ENCODE results near the gene NEDD8.
"Not testable (repeated sequence)": the region's sequence is repeated elsewhere in the genome, so short reads cannot be mapped to it uniquely, and the experiment has no call there.

The NEDD8 gene

DNA sequence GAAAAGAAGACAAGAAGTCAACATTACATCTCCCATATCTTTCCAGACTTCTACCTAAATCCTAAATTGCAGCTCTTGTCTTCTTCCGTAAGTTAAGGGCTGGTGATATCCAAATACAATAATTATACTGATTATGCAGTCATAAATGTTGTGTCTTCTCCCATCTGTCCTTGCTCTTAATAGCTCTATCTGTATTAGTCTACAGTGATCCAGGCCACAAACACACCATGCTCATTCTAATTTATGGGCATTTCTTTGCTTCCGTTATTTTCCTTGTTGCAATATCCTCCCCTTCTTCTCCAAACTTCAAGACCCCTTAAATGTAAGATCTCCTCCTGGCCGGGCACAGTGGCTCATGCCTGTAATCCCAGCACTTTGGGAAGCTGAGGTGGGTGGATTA is 12.6 kb downstream of the NEDD8 start:
- DNase-seq (ENCODE audit: extremely low spot score) = no peak
- ChIA-PET POLR2A (interaction anchor here (1.4 to 1.7 kb wide), 2 partner anchors 23 to 31 kb away, joined by 4 to 8 read pairs; partner anchors contain the start of genes IPO4 and TINF2), CTCF (interaction anchor here (0.7 to 1.3 kb wide), 2 partner anchors 23 to 81 kb away, joined by 3 to 4 read pairs; partner anchors contain the start of genes DHRS1, NOP9 and TINF2)
- TF ChIP-seq TARDBP (IDR thresholded peaks at IDR 0.05) (no peak), FOXA1 (IDR thresholded peaks at IDR 0.05) (no peak), CTBP1 (IDR thresholded peaks at IDR 0.05; ENCODE audit: borderline replicate concordance) (no peak), SUZ12 (IDR thresholded peaks at IDR 0.05) (no peak), L3MBTL2 (conservative IDR thresholded peaks at IDR 0.05) (no peak), FOXK2 (IDR thresholded peaks at IDR 0.05) (no peak), ELF4 (IDR thresholded peaks at IDR 0.05) (no peak)

DNA sequence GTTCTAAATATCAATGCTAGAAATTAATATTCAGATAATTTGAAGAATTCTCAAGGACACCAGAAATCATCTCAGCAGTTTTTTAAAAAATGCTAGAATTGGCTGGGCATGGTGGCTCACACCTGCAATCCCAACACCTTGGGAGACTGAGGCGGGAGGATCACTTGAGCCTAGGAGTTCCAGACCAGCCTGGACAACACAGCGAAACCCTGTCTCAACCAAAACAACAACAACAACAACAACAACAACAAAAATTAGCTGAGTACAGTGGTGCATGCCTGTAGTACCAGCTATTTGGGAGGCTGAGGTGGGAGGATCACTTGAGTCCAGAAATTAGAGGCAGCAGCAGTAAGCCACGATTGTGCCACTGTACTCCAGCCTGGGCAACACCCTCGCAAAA is 13.1 kb downstream of the NEDD8 start:
- ChIA-PET CTCF (interaction anchor here (1.3 kb wide), 1 partner anchor 23 kb away, joined by 4 read pairs; the partner anchor contains the start of gene TINF2), POLR2A (interaction anchor here (1.4 to 1.7 kb wide), 2 partner anchors 23 to 30 kb away, joined by 4 to 8 read pairs; partner anchors contain the start of genes IPO4 and TINF2)
- no peak for DNase-seq (ENCODE audit: extremely low spot score)
- TF ChIP-seq FOXM1 (IDR thresholded peaks at IDR 0.05; ENCODE audit: borderline replicate concordance) (no peak), NFRKB (IDR thresholded peaks at IDR 0.05) (no peak), ARNT (IDR thresholded peaks at IDR 0.05) (no peak), ELF4 (IDR thresholded peaks at IDR 0.05) (no peak), HDGF (IDR thresholded peaks at IDR 0.05; ENCODE audit: borderline replicate concordance) (no peak), CTBP1 (IDR thresholded peaks at IDR 0.05; ENCODE audit: borderline replicate concordance) (no peak), SP1 (IDR thresholded peaks at IDR 0.05) (no peak), L3MBTL2 (conservative IDR thresholded peaks at IDR 0.05) (no peak), FOXK2 (IDR thresholded peaks at IDR 0.05) (no peak), ZNF384 (IDR thresholded peaks at IDR 0.05) (no peak), TARDBP (IDR thresholded peaks at IDR 0.05) (no peak), BHLHE40 (IDR thresholded peaks at IDR 0.05; ENCODE audit: borderline replicate concordance) (no peak), LEF1 (IDR thresholded peaks at IDR 0.05; ENCODE audit: borderline replicate concordance) (no peak)

DNA sequence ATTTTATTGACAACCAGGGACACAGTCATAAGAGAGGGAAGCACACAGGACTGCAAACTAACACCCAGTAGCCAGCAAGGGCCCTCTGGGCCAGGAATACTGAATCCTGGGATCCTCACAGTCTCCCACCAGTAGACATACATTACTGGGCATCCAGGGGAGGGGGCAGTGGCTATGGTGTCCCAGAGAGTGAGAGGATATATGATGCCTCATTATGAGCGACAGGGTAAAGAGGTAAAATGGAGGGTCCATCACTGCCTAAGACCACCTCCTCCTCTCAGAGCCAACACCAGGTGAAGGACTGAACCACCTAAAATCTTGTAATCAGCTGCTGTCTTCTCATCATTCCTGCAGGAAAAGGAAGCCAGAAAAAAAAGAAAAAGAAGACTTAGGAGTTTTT is 15.3 kb downstream of the NEDD8 start:
- CTCF ChIA-PET; POLR2A ChIA-PET; DNase-seq (ENCODE audit: extremely low spot score): not testable (repeated sequence)

DNA sequence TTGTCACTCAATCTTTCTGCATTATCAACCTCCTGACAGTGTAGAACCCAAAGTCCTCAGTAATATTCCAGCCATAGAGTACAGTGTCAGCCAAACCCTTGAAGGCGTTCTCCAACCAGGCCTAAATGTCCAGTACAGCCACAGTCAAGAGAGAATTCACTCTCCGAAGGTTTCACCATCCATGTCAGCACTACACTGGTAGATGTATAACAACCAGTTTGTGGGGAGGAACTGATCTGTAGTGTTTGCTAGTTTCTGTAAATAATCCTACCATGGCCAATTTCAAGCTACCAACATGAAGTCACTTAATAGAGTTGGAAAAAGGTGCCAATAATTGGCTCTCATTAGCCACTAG is 15.8 kb downstream of the NEDD8 start:
- POLR2A ChIA-PET = interaction anchor here (0.7 to 1.2 kb wide), 8 partner anchors 9 to 92 kb away, joined by 3 to 7 read pairs (median 4); partner anchors contain the start of genes CIDEB, DHRS1, IPO4 and NOP9
- no peak for TF ChIP-seq FOXM1 (IDR thresholded peaks at IDR 0.05; ENCODE audit: borderline replicate concordance)
- TF ChIP-seq TARDBP (IDR thresholded peaks at IDR 0.05) = no peak
- TF ChIP-seq LEF1 (IDR thresholded peaks at IDR 0.05; ENCODE audit: borderline replicate concordance) = no peak
- TF ChIP-seq FOXA1 (IDR thresholded peaks at IDR 0.05) = no peak
- TF ChIP-seq FOXK2 (IDR thresholded peaks at IDR 0.05) = no peak
- no peak for TF ChIP-seq ELF4 (IDR thresholded peaks at IDR 0.05)
- TF ChIP-seq SUZ12 (IDR thresholded peaks at IDR 0.05) = no peak
- TF ChIP-seq ARNT (IDR thresholded peaks at IDR 0.05) = no peak
- no peak for TF ChIP-seq NFRKB (IDR thresholded peaks at IDR 0.05)
- TF ChIP-seq ZNF384 (IDR thresholded peaks at IDR 0.05) = no peak
- no peak for TF ChIP-seq L3MBTL2 (conservative IDR thresholded peaks at IDR 0.05)
- TF ChIP-seq HDGF (IDR thresholded peaks at IDR 0.05; ENCODE audit: borderline replicate concordance) = no peak
- TF ChIP-seq BHLHE40 (IDR thresholded peaks at IDR 0.05; ENCODE audit: borderline replicate concordance) = no peak
- no peak for TF ChIP-seq SP1 (IDR thresholded peaks at IDR 0.05)
- TF ChIP-seq, protein P1, sequence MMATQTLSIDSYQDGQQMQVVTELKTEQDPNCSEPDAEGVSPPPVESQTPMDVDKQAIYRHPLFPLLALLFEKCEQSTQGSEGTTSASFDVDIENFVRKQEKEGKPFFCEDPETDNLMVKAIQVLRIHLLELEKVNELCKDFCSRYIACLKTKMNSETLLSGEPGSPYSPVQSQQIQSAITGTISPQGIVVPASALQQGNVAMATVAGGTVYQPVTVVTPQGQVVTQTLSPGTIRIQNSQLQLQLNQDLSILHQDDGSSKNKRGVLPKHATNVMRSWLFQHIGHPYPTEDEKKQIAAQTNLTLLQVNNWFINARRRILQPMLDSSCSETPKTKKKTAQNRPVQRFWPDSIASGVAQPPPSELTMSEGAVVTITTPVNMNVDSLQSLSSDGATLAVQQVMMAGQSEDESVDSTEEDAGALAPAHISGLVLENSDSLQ (IDR thresholded peaks at IDR 0.05) = no peak
- CTCF ChIA-PET = interaction anchor here (0.8 to 1.0 kb wide), 4 partner anchors 9 to 81 kb away, joined by 3 to 9 read pairs (median 4); partner anchors contain the start of genes RABGGTA and TINF2
- DNase-seq (ENCODE audit: extremely low spot score) = no peak

DNA sequence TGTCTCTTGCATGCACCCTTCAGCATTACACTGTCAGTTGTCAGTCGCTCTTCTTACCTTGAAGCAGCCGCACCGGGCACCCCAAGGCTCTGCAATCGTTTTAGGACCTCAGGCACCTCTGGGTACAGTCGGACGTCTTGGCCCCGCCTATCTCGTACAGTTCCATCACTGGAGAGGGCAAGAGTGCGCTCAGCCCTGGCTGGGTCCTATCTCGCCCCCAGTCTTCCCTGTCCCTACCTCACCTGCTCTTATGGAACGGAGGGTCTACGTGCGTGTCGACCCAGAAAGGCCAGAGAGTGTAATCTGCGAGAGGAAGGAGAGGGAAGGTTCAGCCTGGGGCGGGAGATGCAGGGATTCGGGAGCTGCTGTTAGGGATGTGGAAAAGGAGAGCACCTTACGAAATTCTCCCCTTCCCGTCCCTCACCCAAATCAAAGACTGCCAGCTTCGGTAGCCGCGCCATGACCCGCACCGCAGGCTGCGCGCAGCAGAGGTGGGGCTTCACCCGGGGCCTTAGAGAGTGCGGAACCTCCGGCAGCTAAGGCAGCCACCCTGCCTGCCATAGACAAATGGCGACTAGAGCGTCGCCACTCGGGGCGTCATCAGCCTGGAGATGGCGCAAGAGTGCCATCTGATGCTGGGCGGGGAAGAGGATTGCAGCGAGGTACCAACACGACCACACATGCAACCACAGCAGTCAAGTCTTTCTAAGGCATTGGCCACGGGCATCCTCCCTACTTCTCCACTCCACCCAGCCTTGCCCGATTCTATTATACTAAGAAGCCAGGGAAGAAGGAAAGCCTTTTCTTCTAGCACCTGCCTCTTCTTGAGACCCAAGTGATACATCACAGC is 16.4 kb downstream of the NEDD8 start, which contains the start of gene MDP1:
Gene MDP1 (minus strand): TSS at position 572 of the 850 bp plus-strand sequence. CDS start 111 bp downstream, at position 461.
- POLR2A ChIA-PET = interaction anchor here (0.7 to 1.2 kb wide), 9 partner anchors 9 to 92 kb away, joined by 3 to 7 read pairs (median 4); partner anchors contain the start of genes CIDEB, DHRS1, IPO4 and NOP9
- TF ChIP-seq ZNF384 (IDR thresholded peaks at IDR 0.05) = no peak
- TF ChIP-seq, protein P1 (IDR thresholded peaks at IDR 0.05) = peak; percentile 50; the same call in 1 of the 2 replicates
- CTCF ChIA-PET = interaction anchor here (0.6 to 1.0 kb wide), 6 partner anchors 10 to 916 kb away, joined by 3 to 9 read pairs (median 4); partner anchors contain the start of genes DHRS1, NOP9, RABGGTA and TINF2
- DNase-seq (ENCODE audit: extremely low spot score) = peak; percentile 87

DNA sequence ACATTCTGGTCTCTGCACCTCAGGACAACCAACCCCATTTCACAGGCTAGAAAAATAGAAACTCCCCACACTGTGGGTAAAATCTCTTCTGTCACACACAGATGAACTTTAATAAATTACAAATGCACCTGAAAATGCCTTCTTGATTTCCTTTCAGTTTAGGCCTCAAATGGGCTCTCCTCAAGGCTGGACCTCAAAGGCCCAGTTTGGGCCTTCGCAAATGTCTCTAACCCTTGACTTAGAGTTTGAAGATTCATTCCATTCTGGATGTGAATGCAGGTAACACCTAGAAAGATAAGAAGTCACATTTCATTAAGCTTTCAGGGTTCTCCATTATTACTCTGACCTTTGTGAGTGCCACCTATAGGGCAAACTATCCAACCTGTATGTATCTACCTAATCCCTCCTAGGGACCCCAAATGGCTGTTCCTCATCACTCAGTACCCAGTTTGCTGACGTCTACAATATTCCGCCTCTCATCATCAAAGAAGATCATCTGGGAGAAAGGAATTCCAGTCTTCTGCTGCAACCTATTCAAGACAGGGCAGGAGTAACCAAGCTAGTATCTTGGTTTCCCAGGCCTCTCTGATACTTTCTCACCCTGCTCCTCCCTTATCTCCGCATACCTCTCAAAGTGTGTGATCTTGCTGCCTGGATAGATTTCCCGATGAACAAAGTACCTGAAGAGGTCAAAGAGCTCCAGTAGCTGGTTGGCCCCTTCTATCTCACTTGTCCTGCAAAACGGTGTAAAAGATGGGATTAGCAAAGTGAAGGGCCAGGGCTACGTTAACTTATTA is 18.1 kb downstream of the NEDD8 start:
- ChIA-PET POLR2A (interaction anchor here (0.7 to 3.0 kb wide), 28 partner anchors 11 to 228 kb away, joined by 3 to 33 read pairs (median 4); partner anchors contain the start of genes CBLN3, DCAF11, EMC9 and GMPR2), CTCF (interaction anchor here (0.8 to 1.0 kb wide), 2 partner anchors 85 to 120 kb away, joined by 3 read pairs; no protein-coding TSS in a partner anchor)
- DNase-seq (ENCODE audit: extremely low spot score) = no peak
- TF ChIP-seq NFRKB (IDR thresholded peaks at IDR 0.05) (no peak), BHLHE40 (IDR thresholded peaks at IDR 0.05; ENCODE audit: borderline replicate concordance) (no peak), ARNT (IDR thresholded peaks at IDR 0.05) (no peak), HDGF (IDR thresholded peaks at IDR 0.05; ENCODE audit: borderline replicate concordance) (no peak), TARDBP (IDR thresholded peaks at IDR 0.05) (no peak), LEF1 (IDR thresholded peaks at IDR 0.05; ENCODE audit: borderline replicate concordance) (no peak), FOXK2 (IDR thresholded peaks at IDR 0.05) (no peak), ZNF384 (IDR thresholded peaks at IDR 0.05) (no peak), CTBP1 (IDR thresholded peaks at IDR 0.05; ENCODE audit: borderline replicate concordance) (no peak), FOXA1 (IDR thresholded peaks at IDR 0.05) (no peak), FOXM1 (IDR thresholded peaks at IDR 0.05; ENCODE audit: borderline replicate concordance) (no peak), SUZ12 (IDR thresholded peaks at IDR 0.05) (no peak), SP1 (IDR thresholded peaks at IDR 0.05) (no peak), L3MBTL2 (conservative IDR thresholded peaks at IDR 0.05) (no peak), ELF4 (IDR thresholded peaks at IDR 0.05) (no peak)
- TF ChIP-seq, protein P1 (IDR thresholded peaks at IDR 0.05) = no peak
